ENCODE measurements around the gene GPRC5B. TPM values are rescaled to one million over a fixed set of nuclear protein-coding genes. Genes with fewer than 3 reads are reported as not detected.

The GPRC5B gene, protein sequence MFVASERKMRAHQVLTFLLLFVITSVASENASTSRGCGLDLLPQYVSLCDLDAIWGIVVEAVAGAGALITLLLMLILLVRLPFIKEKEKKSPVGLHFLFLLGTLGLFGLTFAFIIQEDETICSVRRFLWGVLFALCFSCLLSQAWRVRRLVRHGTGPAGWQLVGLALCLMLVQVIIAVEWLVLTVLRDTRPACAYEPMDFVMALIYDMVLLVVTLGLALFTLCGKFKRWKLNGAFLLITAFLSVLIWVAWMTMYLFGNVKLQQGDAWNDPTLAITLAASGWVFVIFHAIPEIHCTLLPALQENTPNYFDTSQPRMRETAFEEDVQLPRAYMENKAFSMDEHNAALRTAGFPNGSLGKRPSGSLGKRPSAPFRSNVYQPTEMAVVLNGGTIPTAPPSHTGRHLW
- 62.0 and 70.2 TPM in 2 replicates for total RNA-seq (2021)
- percentile 77 among the genes with signal in this experiment for Bru-seq, nascent RNA
- BruChase-seq, experiment 1, labeled RNA remaining after a 2-hour chase = percentile 96 among the genes with signal in this experiment
- BruChase-seq, experiment 2, labeled RNA remaining after a 6-hour chase = percentile 96 among the genes with signal in this experiment
- long read RNA-seq, full-length matches to known transcripts = 61 of 81 reads
- long read RNA-seq, partial matches to known transcripts = 12 of 81 reads
- long read RNA-seq, other reads (novel, unspliced or antisense) = 8 of 81 reads

DNA sequence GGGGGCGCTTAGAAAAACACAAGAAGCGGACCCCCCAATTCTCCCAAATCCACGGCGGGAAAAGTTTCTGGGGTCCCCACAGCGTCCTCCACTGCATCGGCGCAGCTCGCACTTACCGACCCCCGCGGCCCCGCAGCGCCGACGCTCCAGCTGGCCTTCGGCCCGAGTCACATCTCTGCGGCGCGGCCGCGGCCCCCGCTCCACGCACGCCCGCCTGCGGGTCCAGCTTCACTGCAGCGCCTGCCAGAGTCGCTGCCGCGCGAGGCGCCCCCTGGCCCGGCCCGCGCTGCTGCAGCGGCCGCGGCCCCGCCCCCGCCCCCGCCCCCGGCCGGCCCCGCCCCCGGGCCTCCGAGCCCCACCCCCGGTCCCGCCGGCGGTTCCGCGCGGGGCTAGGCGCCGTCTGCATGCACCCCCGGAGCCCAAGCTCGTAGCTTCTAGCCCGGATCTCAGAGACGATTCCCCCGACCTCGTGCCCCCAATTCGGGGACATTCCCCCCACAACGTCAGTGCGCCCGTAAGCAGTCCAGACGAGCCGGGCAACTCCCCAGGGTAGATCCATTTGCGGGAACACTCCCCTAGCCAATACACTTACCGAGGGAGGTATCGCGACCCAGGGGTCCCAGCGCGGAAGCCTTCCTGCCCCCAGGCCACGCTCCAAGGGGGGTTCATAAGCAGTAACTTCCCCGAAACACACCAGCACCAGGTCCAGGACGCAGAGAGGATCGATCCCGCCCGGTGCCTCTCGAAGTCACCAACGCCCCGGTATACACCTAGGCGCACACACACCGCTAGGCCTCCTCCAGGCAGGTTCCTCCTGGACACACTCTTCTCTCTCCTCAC, at the start of gene GPRC5B:
Gene GPRC5B (minus strand): TSS at position 238 of the 840 bp plus-strand sequence. CDS start 12,003 bp downstream, outside the sequence.
- no peaks in the 10 kb centered on the region for H3F3A ChIP-seq (ENCODE audit: insufficient read depth, low read depth)
- peak within 1 kb of the TSS; percentile 95 for H2AFZ ChIP-seq
- H3K4me3 ChIP-seq = peak within 1 kb of the TSS; percentile 81
- ChIA-PET POLR2A (ENCODE audit: unreplicated experiment) (no interaction called here), CTCF (interaction anchor here (0.6 to 1.1 kb wide), 5 partner anchors 136 to 285 kb away, joined by 3 to 13 read pairs (median 4); no protein-coding TSS in a partner anchor)
- no TSS peak for BruUV-seq (replicated peaks)
- TF ChIP-seq, protein P1, sequence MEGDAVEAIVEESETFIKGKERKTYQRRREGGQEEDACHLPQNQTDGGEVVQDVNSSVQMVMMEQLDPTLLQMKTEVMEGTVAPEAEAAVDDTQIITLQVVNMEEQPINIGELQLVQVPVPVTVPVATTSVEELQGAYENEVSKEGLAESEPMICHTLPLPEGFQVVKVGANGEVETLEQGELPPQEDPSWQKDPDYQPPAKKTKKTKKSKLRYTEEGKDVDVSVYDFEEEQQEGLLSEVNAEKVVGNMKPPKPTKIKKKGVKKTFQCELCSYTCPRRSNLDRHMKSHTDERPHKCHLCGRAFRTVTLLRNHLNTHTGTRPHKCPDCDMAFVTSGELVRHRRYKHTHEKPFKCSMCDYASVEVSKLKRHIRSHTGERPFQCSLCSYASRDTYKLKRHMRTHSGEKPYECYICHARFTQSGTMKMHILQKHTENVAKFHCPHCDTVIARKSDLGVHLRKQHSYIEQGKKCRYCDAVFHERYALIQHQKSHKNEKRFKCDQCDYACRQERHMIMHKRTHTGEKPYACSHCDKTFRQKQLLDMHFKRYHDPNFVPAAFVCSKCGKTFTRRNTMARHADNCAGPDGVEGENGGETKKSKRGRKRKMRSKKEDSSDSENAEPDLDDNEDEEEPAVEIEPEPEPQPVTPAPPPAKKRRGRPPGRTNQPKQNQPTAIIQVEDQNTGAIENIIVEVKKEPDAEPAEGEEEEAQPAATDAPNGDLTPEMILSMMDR (conservative IDR thresholded peaks at IDR 0.05) = no peak
- no peak for TF ChIP-seq EZH2 (IDR thresholded peaks at IDR 0.05; ENCODE audit: low read depth)
- H3K4me1 ChIP-seq (replicated peaks; ENCODE audit: insufficient read depth) = no peaks in the 10 kb centered on the region
- no peaks in the 10 kb centered on the region for H3K9me3 ChIP-seq (ENCODE audit: insufficient read depth, low read depth)
- H4K20me1 ChIP-seq (ENCODE audit: insufficient read depth) = no peaks in the 10 kb centered on the region
- H3K9me2 ChIP-seq (ENCODE audit: insufficient read depth) = no peaks in the 10 kb centered on the region
- intact Hi-C loops (cut with micrococcal nuclease; ENCODE audit: unreplicated experiment) = loop anchor here (1.0 to 5.0 kb wide), 4 partner anchors 131 to 718 kb away; partner anchors contain the start of gene SYT17
- no peaks in the 10 kb centered on the region for H3K27me3 ChIP-seq (ENCODE audit: insufficient read depth, low read depth)
- DNase-seq = peak in 1 of 2 experiments; percentile 56
- H3K4me2 ChIP-seq = peak within 1 kb of the TSS; percentile 89
- no peak within 1 kb of the TSS for H3K27ac ChIP-seq
- peaks cover 19% of the 10 kb centered on the region for H3K79me2 ChIP-seq (ENCODE audit: low read depth)
- no peaks in the 10 kb centered on the region for H3K36me3 ChIP-seq (ENCODE audit: low read depth)

DNA sequence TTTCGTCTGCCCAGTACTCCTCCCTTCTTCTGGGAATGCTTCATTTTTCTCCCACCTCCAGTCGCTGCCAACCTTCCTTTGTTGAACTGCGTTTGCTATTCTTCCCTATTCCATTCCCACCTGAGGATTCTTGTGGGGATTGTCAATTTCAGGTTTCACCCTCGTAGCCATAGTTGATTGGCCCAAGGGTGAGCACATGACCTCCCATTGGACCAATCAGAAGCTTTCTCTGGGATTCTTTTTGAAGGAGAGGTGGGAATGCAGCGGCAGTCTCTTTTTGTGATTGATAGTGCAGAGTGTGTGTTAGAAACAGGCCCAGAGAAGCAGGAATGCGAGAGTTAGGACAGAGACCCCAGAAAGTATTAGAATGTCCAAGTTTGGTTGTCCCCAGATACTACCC, 49.1 kb upstream of the GPRC5B start:
- CTCF ChIA-PET = no interaction called here
- no peak overlapping the region for H3K4me3 ChIP-seq
- H3K36me3 ChIP-seq (ENCODE audit: low read depth) = no peaks in the 10 kb centered on the region
- TF ChIP-seq, protein P1 (conservative IDR thresholded peaks at IDR 0.05) = no peak
- TF ChIP-seq EZH2 (IDR thresholded peaks at IDR 0.05; ENCODE audit: low read depth) = no peak
- peaks cover 95% of the 10 kb centered on the region for H3K27me3 ChIP-seq (ENCODE audit: insufficient read depth, low read depth)
- H3F3A ChIP-seq (ENCODE audit: insufficient read depth, low read depth) = no peaks in the 10 kb centered on the region
- no peaks in the 10 kb centered on the region for H3K4me1 ChIP-seq (replicated peaks; ENCODE audit: insufficient read depth)
- H3K9me3 ChIP-seq (ENCODE audit: insufficient read depth, low read depth) = no peaks in the 10 kb centered on the region
- POLR2A ChIA-PET (ENCODE audit: unreplicated experiment) = no interaction called here
- H3K9me2 ChIP-seq (ENCODE audit: insufficient read depth) = no peaks in the 10 kb centered on the region
- H2AFZ ChIP-seq = no peak overlapping the region
- no TSS peak for BruUV-seq (replicated peaks)
- no peak for DNase-seq
- no peak overlapping the region for H3K4me2 ChIP-seq
- H3K27ac ChIP-seq = no peak overlapping the region
- intact Hi-C loops (cut with micrococcal nuclease; ENCODE audit: unreplicated experiment) = no loop called here
- no peaks in the 10 kb centered on the region for H3K79me2 ChIP-seq (ENCODE audit: low read depth)
- no peaks in the 10 kb centered on the region for H4K20me1 ChIP-seq (ENCODE audit: insufficient read depth)

DNA sequence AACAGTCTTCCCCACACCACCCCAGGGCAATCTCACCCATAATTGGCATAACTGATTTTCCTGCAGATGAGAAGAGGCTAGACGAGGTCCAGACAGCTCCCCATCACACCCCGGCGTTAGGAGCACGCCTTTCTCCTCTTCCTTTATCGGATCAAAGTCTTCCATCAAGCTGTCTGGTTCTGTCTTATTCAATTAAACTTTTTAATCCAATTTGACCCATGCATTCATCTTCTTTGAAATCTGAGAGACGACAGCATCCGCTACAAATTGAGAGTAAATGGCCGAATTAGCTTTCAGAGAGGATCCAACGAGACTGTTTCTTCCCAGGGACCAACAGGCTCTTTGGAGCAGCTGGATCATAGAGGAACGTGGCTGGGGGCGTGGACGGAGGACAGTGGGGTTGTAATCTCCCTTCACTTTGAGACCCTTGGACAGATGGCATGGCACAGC, 44.4 kb upstream of the GPRC5B start:
- ChIA-PET CTCF (no interaction called here), POLR2A (ENCODE audit: unreplicated experiment) (no interaction called here)
- intact Hi-C loops (cut with micrococcal nuclease; ENCODE audit: unreplicated experiment) = no loop called here
- no peak overlapping the region for H3K4me3 ChIP-seq
- no peaks in the 10 kb centered on the region for H3K9me2 ChIP-seq (ENCODE audit: insufficient read depth)
- H2AFZ ChIP-seq = no peak overlapping the region
- H3K79me2 ChIP-seq (ENCODE audit: low read depth) = no peaks in the 10 kb centered on the region
- no peaks in the 10 kb centered on the region for H3F3A ChIP-seq (ENCODE audit: insufficient read depth, low read depth)
- no peak for DNase-seq
- no peaks in the 10 kb centered on the region for H4K20me1 ChIP-seq (ENCODE audit: insufficient read depth)
- no peaks in the 10 kb centered on the region for H3K36me3 ChIP-seq (ENCODE audit: low read depth)
- no peak for TF ChIP-seq EZH2 (IDR thresholded peaks at IDR 0.05; ENCODE audit: low read depth)
- TF ChIP-seq, protein P1 (conservative IDR thresholded peaks at IDR 0.05) = no peak
- no peak overlapping the region for H3K27ac ChIP-seq
- BruUV-seq (replicated peaks) = no TSS peak
- H3K9me3 ChIP-seq (ENCODE audit: insufficient read depth, low read depth) = no peaks in the 10 kb centered on the region
- no peak overlapping the region for H3K4me2 ChIP-seq
- no peaks in the 10 kb centered on the region for H3K4me1 ChIP-seq (replicated peaks; ENCODE audit: insufficient read depth)
- peaks cover 57% of the 10 kb centered on the region for H3K27me3 ChIP-seq (ENCODE audit: insufficient read depth, low read depth)

Measured in PC-9 (cell line).